Tibial nerve (tissue), 4 donors: ENCODE data around the gene CEBPG. TPM values are rescaled to one million over a fixed set of nuclear protein-coding genes. Genes with fewer than 3 reads are reported as not detected.

Experiments used
- DNase-seq, 2 donors: peaks; one replicate each; pipeline ENCODE4 v3.0.0-alpha.2; 2019; ENCODE audit warnings: low spot score in 2 of 2
- H3K27ac ChIP-seq, 4 donors: fragments of 200-600 bp; sonication (generic) in 3 of 4; one replicate each; pipeline ENCODE4 v1.5.1; 2017 to 2019; ENCODE audit warnings: mild to moderate bottlenecking in 1 of 4
- H3K27me3 ChIP-seq, 2 donors: fragments of 200-600 bp; sonication (generic) in 1 of 2; one replicate each; pipeline versions ENCODE4 v1.5.1 to v1.6.0; 2017 to 2019
- H3K36me3 ChIP-seq, 3 donors: fragments of 200-600 bp; sonication (generic); one replicate each; pipeline ENCODE4 v1.5.1; 2018 to 2019
- H3K4me1 ChIP-seq, 4 donors: fragments of 200-600 bp; sonication (generic) in 3 of 4; one replicate each; pipeline ENCODE4 v1.5.1; 2017 to 2019
- H3K4me3 ChIP-seq, 4 donors: fragments of 200-600 bp; sonication (generic) in 3 of 4; one replicate each; pipeline ENCODE4 v1.5.1; 2017 to 2019; ENCODE audit warnings: mild to moderate bottlenecking in 1 of 4, moderate library complexity in 1 of 4
- H3K9me3 ChIP-seq, 4 donors: fragments of 200-600 bp; sonication (generic) in 3 of 4; one replicate each; pipeline ENCODE4 v1.5.1; 2017 to 2019
- EP300 ChIP-seq, 2 donors: sonication (generic); formaldehyde crosslinking; IDR thresholded peaks; one replicate each; pipeline ENCODE4 v1.6.1; 2017; ENCODE audit warnings: antibody characterized with exemption in 2 of 2, mild to moderate bottlenecking in 1 of 2
- POLR2A ChIP-seq, 2 donors: fragments of 450-650 bp; IDR thresholded peaks; one replicate each; pipeline ENCODE4 v1.6.1; 2017; ENCODE audit warnings: antibody characterized with exemption in 2 of 2, mild to moderate bottlenecking in 2 of 2, moderate library complexity in 2 of 2
- WGBS, 2 donors: methylation state at CpG; one replicate each; pipeline ENCODE4 v1.1.5; 2018; 5-methylcytosine and 5-hydroxymethylcytosine counted together
- total RNA-seq, 4 donors: library from RNA; depleted of rRNA; stranded (reverse); fragments of >200 nt; gene quantifications; one replicate each; pipeline ENCODE4 v1.1.0, GENCODE V29; 2016
- TF ChIP-seq, protein P1 (sequence below), 5 experiments: fragments of 200-600 bp in 3 of 5; fragments of 450-650 bp in 2 of 5; sonication (generic) in 3 of 5; IDR thresholded peaks; one replicate each; pipeline ENCODE4 v1.5.1; 2016 to 2019; ENCODE audit warnings: antibody characterized with exemption in 5 of 5, mild to moderate bottlenecking in 3 of 5, moderate library complexity in 2 of 5

Gene CEBPG
- total RNA-seq, 4 donors from 2014 or later = 15.5 to 18.6 (median 16.7) TPM

DNA sequence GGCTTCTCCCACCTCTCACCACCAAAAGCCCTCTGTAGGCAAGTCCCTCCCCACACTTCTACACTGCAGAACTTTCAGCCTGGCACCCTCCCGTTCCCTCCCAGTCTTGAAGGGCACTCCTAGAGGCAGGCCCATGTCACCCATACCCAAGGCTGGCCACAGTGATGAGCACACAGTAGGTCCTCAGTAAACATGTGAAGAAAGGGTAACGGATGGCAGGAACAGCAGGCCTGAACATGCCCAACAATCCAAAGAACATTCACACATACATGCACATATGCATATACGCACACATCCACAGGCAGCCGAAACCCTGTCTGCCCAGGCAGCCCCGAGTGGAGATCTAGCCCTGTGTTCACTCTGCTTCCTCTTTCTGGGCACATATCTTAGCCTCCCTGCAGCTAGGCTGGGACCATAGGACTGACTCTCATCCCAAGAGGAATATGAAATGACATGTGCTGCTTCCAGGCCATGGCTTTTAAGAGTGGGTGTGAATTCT, 55.2 kb downstream of the CEBPG start:
- TF ChIP-seq, protein P1, sequence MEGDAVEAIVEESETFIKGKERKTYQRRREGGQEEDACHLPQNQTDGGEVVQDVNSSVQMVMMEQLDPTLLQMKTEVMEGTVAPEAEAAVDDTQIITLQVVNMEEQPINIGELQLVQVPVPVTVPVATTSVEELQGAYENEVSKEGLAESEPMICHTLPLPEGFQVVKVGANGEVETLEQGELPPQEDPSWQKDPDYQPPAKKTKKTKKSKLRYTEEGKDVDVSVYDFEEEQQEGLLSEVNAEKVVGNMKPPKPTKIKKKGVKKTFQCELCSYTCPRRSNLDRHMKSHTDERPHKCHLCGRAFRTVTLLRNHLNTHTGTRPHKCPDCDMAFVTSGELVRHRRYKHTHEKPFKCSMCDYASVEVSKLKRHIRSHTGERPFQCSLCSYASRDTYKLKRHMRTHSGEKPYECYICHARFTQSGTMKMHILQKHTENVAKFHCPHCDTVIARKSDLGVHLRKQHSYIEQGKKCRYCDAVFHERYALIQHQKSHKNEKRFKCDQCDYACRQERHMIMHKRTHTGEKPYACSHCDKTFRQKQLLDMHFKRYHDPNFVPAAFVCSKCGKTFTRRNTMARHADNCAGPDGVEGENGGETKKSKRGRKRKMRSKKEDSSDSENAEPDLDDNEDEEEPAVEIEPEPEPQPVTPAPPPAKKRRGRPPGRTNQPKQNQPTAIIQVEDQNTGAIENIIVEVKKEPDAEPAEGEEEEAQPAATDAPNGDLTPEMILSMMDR (IDR thresholded peaks at IDR 0.05) = no peak
- no peak for TF ChIP-seq POLR2A (IDR thresholded peaks at IDR 0.05)
- no peak for TF ChIP-seq EP300 (IDR thresholded peaks at IDR 0.05)
- 92 to 98% methylated on average over 5 of the region's 5 CpGs for WGBS, 2 donors
- Histone ChIP-seq H3K4me1 (no peaks in the 10 kb centered on the region), H3K9me3 (no peaks in the 10 kb centered on the region), H3K36me3 (no peaks in the 10 kb centered on the region), H3K4me3 (no peak overlapping the region), H3K27me3 (no peaks in the 10 kb centered on the region), H3K27ac (no peak overlapping the region)
- DNase-seq = no peak

DNA sequence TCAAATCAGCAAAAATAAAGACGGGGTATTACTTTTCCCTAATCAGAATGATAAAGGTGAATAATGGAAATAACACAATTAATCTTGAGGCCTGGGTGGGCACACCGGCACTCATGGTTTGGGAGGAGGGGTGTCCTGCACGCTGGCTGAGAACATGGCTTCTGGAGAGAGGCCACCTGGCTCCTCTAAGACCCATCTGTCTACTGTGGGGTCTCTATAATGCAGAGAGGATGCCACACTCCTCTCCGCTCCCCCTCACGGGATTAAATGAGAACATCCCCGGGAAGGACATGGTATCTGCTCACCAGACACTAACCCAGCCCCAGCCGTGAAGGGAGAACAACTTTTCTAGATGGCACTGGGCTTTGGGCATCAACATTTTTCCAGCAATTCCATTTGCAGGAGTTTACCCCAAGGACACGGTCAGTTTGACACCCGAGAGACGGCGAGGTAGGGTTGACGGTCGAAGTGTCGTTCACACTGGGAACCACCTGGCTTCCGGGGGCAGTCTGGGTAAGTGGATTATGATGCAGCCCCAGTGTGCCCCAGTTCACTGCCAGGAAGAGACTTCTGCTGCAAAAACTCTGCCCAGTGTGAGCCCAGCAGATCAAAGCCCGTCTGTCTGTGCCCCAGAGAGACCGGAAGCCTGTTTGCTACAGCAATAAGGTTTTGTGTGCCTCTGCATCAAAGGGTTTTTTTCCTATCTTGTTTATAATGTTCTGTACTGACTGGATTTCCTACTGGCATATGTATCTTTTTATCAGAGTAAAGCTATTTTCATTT, 56.6 kb downstream of the CEBPG start:
- Histone ChIP-seq H3K27ac (no peak overlapping the region), H3K27me3 (no peaks in the 10 kb centered on the region), H3K9me3 (no peaks in the 10 kb centered on the region), H3K4me1 (no peaks in the 10 kb centered on the region), H3K4me3 (no peak overlapping the region), H3K36me3 (peaks cover 0 to 6% (median 0%) of the 10 kb centered on the region in 3 donors)
- TF ChIP-seq, protein P1 (IDR thresholded peaks at IDR 0.05) = no peak
- TF ChIP-seq EP300 (IDR thresholded peaks at IDR 0.05) = no peak
- TF ChIP-seq POLR2A (IDR thresholded peaks at IDR 0.05) = no peak
- 61 to 66% methylated on average over 17 of the region's 17 CpGs for WGBS, 2 donors
- no peak for DNase-seq

DNA sequence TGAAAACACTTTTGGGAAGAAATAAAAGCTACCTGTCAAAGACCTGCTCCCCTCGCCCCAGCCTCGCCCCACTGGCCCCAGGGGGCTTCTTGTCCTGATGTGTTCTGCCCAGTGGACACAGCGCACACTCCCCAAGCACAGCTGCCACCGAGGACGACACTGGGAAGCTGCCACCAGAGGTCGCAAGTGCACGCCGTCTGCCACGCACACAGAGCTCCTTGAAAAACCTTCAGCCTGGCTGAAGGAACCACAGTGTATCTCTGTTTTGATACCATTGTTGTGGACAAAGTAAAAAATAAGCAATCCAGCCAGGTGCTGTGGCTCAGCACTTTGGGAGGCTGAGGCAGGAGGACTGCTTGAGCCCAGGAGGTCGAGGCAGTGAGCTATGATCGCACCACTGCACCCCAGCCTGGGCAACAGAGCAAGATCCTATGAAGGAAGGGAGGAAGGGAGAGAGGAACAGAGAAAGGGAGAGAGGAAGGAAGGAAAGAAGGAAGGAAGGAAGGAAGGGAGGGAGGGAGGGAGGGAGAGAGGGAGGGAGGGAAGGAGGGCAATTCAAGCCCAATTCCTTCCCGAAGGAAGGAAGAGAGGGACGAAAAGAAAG, 57.3 kb downstream of the CEBPG start:
- no peaks in the 10 kb centered on the region for H3K4me1 ChIP-seq
- H3K4me3 ChIP-seq = no peak overlapping the region
- H3K36me3 ChIP-seq = peaks cover 0 to 13% (median 0%) of the 10 kb centered on the region in 3 donors
- WGBS, 2 donors = 32 to 34% methylated on average over 13 of the region's 13 CpGs
- TF ChIP-seq, protein P1 (IDR thresholded peaks at IDR 0.05) = peak; percentile 44 to 65 (median 52)
- no peak for TF ChIP-seq EP300 (IDR thresholded peaks at IDR 0.05)
- H3K27ac ChIP-seq = no peak overlapping the region
- peak in 1 of 2 donors; percentile 37 for DNase-seq
- H3K9me3 ChIP-seq = no peaks in the 10 kb centered on the region
- H3K27me3 ChIP-seq = no peaks in the 10 kb centered on the region

DNA sequence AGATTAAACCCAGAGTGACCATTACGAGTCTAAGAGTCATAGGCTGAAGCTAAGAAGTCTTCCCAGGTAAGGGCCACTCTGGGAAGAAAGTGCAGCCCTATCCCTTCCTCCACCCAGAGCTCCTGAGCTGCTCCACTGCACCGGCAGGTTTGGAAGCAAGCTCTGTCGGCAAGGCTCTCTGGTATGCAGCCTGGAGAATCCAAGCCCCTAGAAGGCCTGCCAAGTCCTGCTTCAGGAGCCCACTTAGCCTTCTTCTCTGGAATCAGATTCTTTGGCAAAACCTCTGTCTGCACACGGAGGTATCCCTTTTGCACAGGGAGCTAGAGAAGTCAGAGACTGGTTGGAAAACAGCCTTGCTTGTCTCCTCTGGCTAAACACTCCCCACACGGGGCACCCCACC, 58.5 kb downstream of the CEBPG start:
- 39% methylated on average over 5 of the region's 5 CpGs for WGBS, 2 donors
- H3K9me3 ChIP-seq = no peaks in the 10 kb centered on the region
- no peaks in the 10 kb centered on the region for H3K27me3 ChIP-seq
- DNase-seq = no peak
- no peak for TF ChIP-seq POLR2A (IDR thresholded peaks at IDR 0.05)
- TF ChIP-seq, protein P1 (IDR thresholded peaks at IDR 0.05) = no peak
- no peak for TF ChIP-seq EP300 (IDR thresholded peaks at IDR 0.05)
- H3K27ac ChIP-seq = no peak overlapping the region
- no peaks in the 10 kb centered on the region for H3K4me1 ChIP-seq
- no peak overlapping the region for H3K4me3 ChIP-seq
- peaks cover 0 to 20% (median 0%) of the 10 kb centered on the region in 3 donors for H3K36me3 ChIP-seq

Other genes starting within 250 kb of the CEBPG start
- gene WDR88, start 241.6 kb upstream of the CEBPG start, total RNA-seq = not detected
- 10 to 100 TPM; 19.0 to 39.0 (median 30.2) TPM for gene LRP3, start 179.4 kb upstream of the CEBPG start, total RNA-seq
- 10 to 100 TPM in 3 of 4 donors, 1 to 10 TPM in 1; 4.3 to 25.8 (median 13.2) TPM for gene SLC7A10, start 147.9 kb upstream of the CEBPG start, total RNA-seq
- gene CEBPA, start 71.2 kb upstream of the CEBPG start, total RNA-seq = 100 to 1,000 TPM in 1 of 4 donors, 10 to 100 TPM in 3; 33.9 to 204 (median 65.4) TPM
- gene PEPD, start 148.1 kb downstream of the CEBPG start, total RNA-seq = 100 to 1,000 TPM in 1 of 4 donors, 10 to 100 TPM in 3; 79.8 to 122 (median 94.8) TPM
- gene CHST8, start 248.2 kb downstream of the CEBPG start, total RNA-seq = 1 to 10 TPM in 2 of 4 donors, under 1 TPM in 2; 0.39 to 4.4 (median 0.96) TPM